OCI-LY7 (cell line): ENCODE measurements around the gene S100B. TPM values are rescaled to one million over a fixed set of nuclear protein-coding genes. Genes with fewer than 3 reads are reported as not detected.
A peak's percentile ranks its signal among the peaks of the same experiment; 100 is the strongest.
"Not testable (repeated sequence)": the region's sequence is repeated elsewhere in the genome, so short reads cannot be mapped to it uniquely, and the experiment has no call there.

Source experiments
- BruUV-seq: library from RNA; stranded (reverse); fragments of 400-500 nt; replicated peaks from 2 replicates; lab custom pipeline; 2021; lab: Mats Ljungman, UMichigan
- CTCF ChIA-PET: fragments of 300-600 bp; sonication (Branson Sonifier 250); formaldehyde crosslinking; loops from one replicate; lab custom pipeline; 2022; ENCODE audit warnings: antibody characterized with exemption; ENCODE audit not compliant: unreplicated experiment; lab: Charles Lee
- POLR2A ChIA-PET: fragments of 300-600 bp; sonication (Branson Sonifier 250); formaldehyde crosslinking; loops from one replicate; lab custom pipeline; 2022; ENCODE audit warnings: antibody characterized with exemption; lab: Charles Lee
- DNase-seq: peaks from one replicate; pipeline ENCODE4 v3.0.0-alpha.2; 2015; ENCODE audit warnings: low spot score
- H2AFZ ChIP-seq: fragments of 200-600 bp; sonication (generic), shearing (Covaris generic); 2 replicates; pipeline ENCODE4 v1.6.1; 2014; ENCODE audit warnings: mild to moderate bottlenecking, antibody characterized with exemption, low read length, moderate library complexity
- H3K27ac ChIP-seq: fragments of 200-600 bp; sonication (generic); 2 replicates; pipeline ENCODE4 v1.5.1; 2014; ENCODE audit warnings: mixed run types, low read depth, mild to moderate bottlenecking, moderate library complexity, low read length, inconsistent platforms; ENCODE audit not compliant: poor library complexity, severe bottlenecking
- H3K36me3 ChIP-seq: fragments of 200-600 bp; sonication (generic); 2 replicates; pipeline ENCODE4 v1.6.1; 2014; ENCODE audit warnings: mild to moderate bottlenecking, antibody characterized with exemption, low read length, moderate library complexity, mixed read lengths; ENCODE audit not compliant: insufficient read depth
- H3K4me1 ChIP-seq: fragments of 200-600 bp; sonication (generic); 2 replicates; pipeline ENCODE4 v1.5.1; 2014; ENCODE audit warnings: mild to moderate bottlenecking, low read length; ENCODE audit not compliant: insufficient read depth, poor library complexity, severe bottlenecking
- H3K4me2 ChIP-seq: fragments of 200-600 bp; sonication (generic); 2 replicates; pipeline ENCODE4 v1.6.1; 2014; ENCODE audit warnings: mild to moderate bottlenecking, low read length
- H3K4me3 ChIP-seq: fragments of 200-600 bp; sonication (generic); 2 replicates; pipeline ENCODE4 v1.5.1; 2014; ENCODE audit warnings: mild to moderate bottlenecking, low read depth, low read length; ENCODE audit not compliant: poor library complexity, severe bottlenecking
- H3K79me2 ChIP-seq: fragments of 200-600 bp; sonication (generic); 2 replicates; pipeline ENCODE4 v1.6.1; 2016; ENCODE audit warnings: low read depth, mild to moderate bottlenecking, low read length, moderate library complexity, mixed read lengths; ENCODE audit not compliant: insufficient read depth
- H3K9me2 ChIP-seq: fragments of 200-600 bp; sonication (generic); 2 replicates; pipeline ENCODE4 v1.6.1; 2016; ENCODE audit warnings: mild to moderate bottlenecking, low read length, mixed read lengths; ENCODE audit not compliant: insufficient read depth
- H3K9me3 ChIP-seq: fragments of 200-600 bp; sonication (generic); 2 replicates; pipeline ENCODE4 v1.6.1; 2014; ENCODE audit warnings: mild to moderate bottlenecking, mixed run types, low read length, mixed read lengths
- H4K20me1 ChIP-seq: fragments of 200-600 bp; sonication (generic); 2 replicates; pipeline ENCODE4 v1.6.1; 2014; ENCODE audit warnings: mild to moderate bottlenecking, antibody characterized with exemption, low read length, moderate library complexity, mixed read lengths; ENCODE audit not compliant: insufficient read depth
- CTCF ChIP-seq: fragments of 200-600 bp; sonication (generic); conservative IDR thresholded peaks from 2 replicates; pipeline ENCODE4 v1.5.1; 2014; ENCODE audit warnings: mild to moderate bottlenecking, antibody characterized with exemption, low read length, moderate library complexity, mixed read lengths
- EZH2phosphoT487 ChIP-seq: fragments of 200-600 bp; sonication (generic); IDR thresholded peaks from 2 replicates; pipeline ENCODE4 v1.6.1; 2018; ENCODE audit warnings: low read depth, borderline replicate concordance, mild to moderate bottlenecking, mixed run types, antibody characterized with exemption, low read length, moderate library complexity, mixed read lengths
- intact Hi-C: fragments of 100-400 bp; cut with micrococcal nuclease; formaldehyde crosslinking; loops from one replicate; pipeline ENCODE4 v1.10.0; 2022; ENCODE audit not compliant: unreplicated experiment
- total RNA-seq, 2 experiments: library from RNA; depleted of rRNA in 1 of 2; stranded (reverse); fragments of >200 nt in 1 of 2; shearing (Covaris generic) in 1 of 2; gene quantifications; 2 replicates each; pipeline ENCODE4 v1.2.3, GENCODE V29; 2014 to 2022

The S100B gene
- total RNA-seq, 2 experiments from 2014 or later, result not detected

GRCh38 chr21:46634966-46635323, 30.1 kb upstream of the S100B start:
- CTCF ChIA-PET, result no interaction called here
- Histone ChIP-seq H3K36me3 (no peaks in the 10 kb centered on the region), H3K9me3 (no peaks in the 10 kb centered on the region), H2AFZ (peak overlapping the region; percentile 90), H3K27ac (peak overlapping the region; percentile 70), H4K20me1 (no peaks in the 10 kb centered on the region), H3K9me2 (no peaks in the 10 kb centered on the region), H3K79me2 (no peaks in the 10 kb centered on the region), H3K4me2 (peak overlapping the region; percentile 82), H3K4me3 (peak overlapping the region; percentile 79), H3K4me1 (peaks cover 20% of the 10 kb centered on the region)
- TF ChIP-seq CTCF, result peak; percentile 53; the same call in 1 of the 2 replicates
- no peak for TF ChIP-seq EZH2phosphoT487
- BruUV-seq, result TSS peak; percentile 96
- POLR2A ChIA-PET, result interaction anchor here (0.6 to 1.8 kb wide), 7 partner anchors 13 to 278 kb away, joined by 3 to 11 read pairs (median 5); partner anchors contain the start of gene DIP2A
- peak; percentile 69 for DNase-seq
- intact Hi-C loops, result no loop called here

GRCh38 chr21:46634427-46634826, 29.5 kb upstream of the S100B start:
- intact Hi-C loops, result no loop called here
- Histone ChIP-seq H2AFZ (peak overlapping the region; percentile 90), H3K4me3 (peak overlapping the region; percentile 79), H3K4me1 (peaks cover 20% of the 10 kb centered on the region), H3K9me3 (no peaks in the 10 kb centered on the region), H3K4me2 (peak overlapping the region; percentile 82), H3K27ac (peak overlapping the region; percentile 70), H4K20me1 (no peaks in the 10 kb centered on the region), H3K36me3 (no peaks in the 10 kb centered on the region), H3K9me2 (no peaks in the 10 kb centered on the region), H3K79me2 (no peaks in the 10 kb centered on the region)
- BruUV-seq, result no TSS peak
- no peak for DNase-seq
- TF ChIP-seq CTCF, result no peak
- no peak for TF ChIP-seq EZH2phosphoT487
- POLR2A ChIA-PET, result interaction anchor here (1.0 to 1.8 kb wide), 6 partner anchors 13 to 278 kb away, joined by 3 to 11 read pairs (median 4); no protein-coding TSS in a partner anchor
- CTCF ChIA-PET, result no interaction called here

GRCh38 chr21:46633566-46633965, 28.7 kb upstream of the S100B start:
- ChIA-PET CTCF (no interaction called here), POLR2A (interaction anchor here (2.1 kb wide), 1 partner anchor 10 kb away, joined by 7 read pairs; no protein-coding TSS in a partner anchor)
- no peak overlapping the region for H3K4me3 ChIP-seq
- H3K4me2 ChIP-seq, result no peak overlapping the region
- TF ChIP-seq CTCF (no peak), EZH2phosphoT487 (no peak)
- no peaks in the 10 kb centered on the region for H3K9me3 ChIP-seq
- H3K79me2 ChIP-seq, result no peaks in the 10 kb centered on the region
- peaks cover 20% of the 10 kb centered on the region for H3K4me1 ChIP-seq
- H4K20me1 ChIP-seq, result no peaks in the 10 kb centered on the region
- DNase-seq, result no peak
- H2AFZ ChIP-seq, result no peak overlapping the region; the same call in 1 of the 2 replicates
- no TSS peak for BruUV-seq
- no peaks in the 10 kb centered on the region for H3K36me3 ChIP-seq
- no peaks in the 10 kb centered on the region for H3K9me2 ChIP-seq
- intact Hi-C loops, result no loop called here
- H3K27ac ChIP-seq, result no peak overlapping the region

- H3K9me3 ChIP-seq, H3K36me3 ChIP-seq, H2AFZ ChIP-seq, DNase-seq, H3K4me2 ChIP-seq, H3K4me3 ChIP-seq, H3K79me2 ChIP-seq, BruUV-seq, H3K27ac ChIP-seq, H3K9me2 ChIP-seq, H4K20me1 ChIP-seq, CTCF ChIA-PET, POLR2A ChIA-PET, intact Hi-C loops, H3K4me1 ChIP-seq: not testable (repeated sequence)
These were observed 26.0 kb upstream of the S100B start for GRCh38 chr21:46630915-46631314.
